Kidney (tissue), 14 donors: ENCODE data around the gene COX7A2L. TPM values are rescaled to one million over a fixed set of nuclear protein-coding genes. Genes with fewer than 3 reads are reported as not detected.

Experiments used
- DNase-seq, 5 donors: peaks; one replicate each; pipeline ENCODE4 v3.0.0-alpha.2; 2013 to 2020
- FAIRE-seq: peaks from 2 replicates; lab custom pipeline; 2012; peaks lifted over from hg19 to GRCh38; lab: Jason Lieb, UNC
- H3K27ac ChIP-seq, 2 donors: one replicate each; pipeline ENCODE4 v1.7.0; 2013; ENCODE audit warnings: low read depth in 2 of 2, low read length in 2 of 2, inconsistent platforms in 1 of 2
- H3K27me3 ChIP-seq: one replicate; pipeline ENCODE4 v1.7.1; 2013; ENCODE audit warnings: low read length, inconsistent platforms; ENCODE audit not compliant: control insufficient read depth, insufficient read depth
- H3K36me3 ChIP-seq, 3 donors: one replicate each; pipeline versions ENCODE4 v1.7.0 to v1.7.1; 2013; ENCODE audit warnings: low read length in 3 of 3, control low read depth in 1 of 3, inconsistent platforms in 1 of 3; ENCODE audit not compliant: insufficient read depth in 3 of 3, control insufficient read depth in 2 of 3
- H3K4me1 ChIP-seq, 3 donors: one replicate each; pipeline versions ENCODE4 v1.7.0 to v1.7.1; 2013; ENCODE audit warnings: low read length in 3 of 3, inconsistent platforms in 1 of 3, low read depth in 1 of 3; ENCODE audit not compliant: control insufficient read depth in 2 of 3, insufficient read depth in 2 of 3
- H3K4me3 ChIP-seq, 3 donors: one replicate each; pipeline versions ENCODE4 v1.7.0 to v1.8.1; 2013; ENCODE audit warnings: low read length in 3 of 3, control low read depth in 1 of 3, inconsistent platforms in 1 of 3
- H3K9ac ChIP-seq, 3 donors: one replicate each; pipeline versions ENCODE4 v1.7.0 to v1.7.1; 2013; ENCODE audit warnings: low read length in 3 of 3, control low read depth in 1 of 3, inconsistent platforms in 1 of 3
- H3K9me3 ChIP-seq, 3 donors: one replicate each; pipeline versions ENCODE4 v1.7.0 to v1.7.1; 2013; ENCODE audit warnings: low read length in 3 of 3, control low read depth in 1 of 3, inconsistent platforms in 1 of 3; ENCODE audit not compliant: control insufficient read depth in 2 of 3, insufficient read depth in 1 of 3
- intact Hi-C: fragments of 100-400 bp; cut with DNase I; formaldehyde crosslinking; loops from one replicate; pipeline ENCODE4 v1.11.1; 2022
- polyA plus RNA-seq: library from polyadenylated mRNA; stranded (reverse); fragments of 350-450 nt; fragmentation: Illumina TruSeq; extraction: RNeasy Lipid Tissue Mini Kit (QIAGEN cat#74804); gene quantifications from one replicate; pipeline ENCODE4 v1.2.3, GENCODE V29; 2014; ENCODE audit warnings: low read depth, low replicate concordance; ENCODE audit not compliant: insufficient read depth
- total RNA-seq: library from RNA; stranded (reverse); fragmentation: NEBNext Ultra II Directional; extraction: Animal tissue kit (Norgen Biotek cat#: 25700); gene quantifications from one replicate; pipeline ENCODE4 v1.2.1, GENCODE V29; 2021
- TF ChIP-seq, protein P1 (sequence below): IDR thresholded peaks from 3 replicates; pipeline ENCODE4 v1.5.1; 2012; ENCODE audit warnings: mild to moderate bottlenecking, moderate library complexity, borderline replicate concordance; ENCODE audit not compliant: insufficient read depth; ENCODE audit errors: extremely low read depth
- donor health status: control.
- donor health status: control.
- donor health status: control.
- donor health status: control.
- donor health status: control.
- donor health status: DM: yes; HTN: yes; CAD: no.
- donor health status: Normal renal cell carcinoma (clear cell type).

The COX7A2L gene
- total and polyA plus RNA-seq, 2 donors from 2014 or later: 90.2 to 321 TPM

DNA sequence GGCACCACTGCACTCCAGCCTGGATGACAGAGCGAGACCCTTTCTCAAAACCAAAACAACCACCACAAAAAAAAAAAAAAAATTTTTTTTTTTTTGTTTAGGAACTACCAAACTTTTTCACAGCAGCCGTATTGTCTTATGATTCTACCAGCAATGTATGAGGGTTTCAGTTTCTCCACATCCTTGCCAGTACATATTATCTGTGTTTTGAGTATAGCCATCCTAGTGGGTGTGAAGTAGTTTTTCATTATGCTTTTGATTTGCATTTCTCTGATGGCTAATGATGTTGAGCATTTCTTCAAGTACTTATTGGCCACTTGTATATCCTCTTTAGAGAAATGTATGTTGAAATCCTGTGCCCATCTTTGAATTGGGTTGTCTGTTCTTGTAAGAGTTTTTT is 51.7 kb downstream of the COX7A2L start:
- Histone ChIP-seq H3K27ac (no peak overlapping the region), H3K36me3 (peaks cover 0 to 3% (median 0%) of the 10 kb centered on the region in 3 donors), H3K4me3 (no peak overlapping the region), H3K9me3 (no peaks in the 10 kb centered on the region), H3K9ac (no peak overlapping the region), H3K4me1 (no peaks in the 10 kb centered on the region), H3K27me3 (no peaks in the 10 kb centered on the region)
- FAIRE-seq (no peak), DNase-seq (no peak)
- intact Hi-C loops: no loop called here
- TF ChIP-seq, protein P1, sequence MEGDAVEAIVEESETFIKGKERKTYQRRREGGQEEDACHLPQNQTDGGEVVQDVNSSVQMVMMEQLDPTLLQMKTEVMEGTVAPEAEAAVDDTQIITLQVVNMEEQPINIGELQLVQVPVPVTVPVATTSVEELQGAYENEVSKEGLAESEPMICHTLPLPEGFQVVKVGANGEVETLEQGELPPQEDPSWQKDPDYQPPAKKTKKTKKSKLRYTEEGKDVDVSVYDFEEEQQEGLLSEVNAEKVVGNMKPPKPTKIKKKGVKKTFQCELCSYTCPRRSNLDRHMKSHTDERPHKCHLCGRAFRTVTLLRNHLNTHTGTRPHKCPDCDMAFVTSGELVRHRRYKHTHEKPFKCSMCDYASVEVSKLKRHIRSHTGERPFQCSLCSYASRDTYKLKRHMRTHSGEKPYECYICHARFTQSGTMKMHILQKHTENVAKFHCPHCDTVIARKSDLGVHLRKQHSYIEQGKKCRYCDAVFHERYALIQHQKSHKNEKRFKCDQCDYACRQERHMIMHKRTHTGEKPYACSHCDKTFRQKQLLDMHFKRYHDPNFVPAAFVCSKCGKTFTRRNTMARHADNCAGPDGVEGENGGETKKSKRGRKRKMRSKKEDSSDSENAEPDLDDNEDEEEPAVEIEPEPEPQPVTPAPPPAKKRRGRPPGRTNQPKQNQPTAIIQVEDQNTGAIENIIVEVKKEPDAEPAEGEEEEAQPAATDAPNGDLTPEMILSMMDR: no peak

DNA sequence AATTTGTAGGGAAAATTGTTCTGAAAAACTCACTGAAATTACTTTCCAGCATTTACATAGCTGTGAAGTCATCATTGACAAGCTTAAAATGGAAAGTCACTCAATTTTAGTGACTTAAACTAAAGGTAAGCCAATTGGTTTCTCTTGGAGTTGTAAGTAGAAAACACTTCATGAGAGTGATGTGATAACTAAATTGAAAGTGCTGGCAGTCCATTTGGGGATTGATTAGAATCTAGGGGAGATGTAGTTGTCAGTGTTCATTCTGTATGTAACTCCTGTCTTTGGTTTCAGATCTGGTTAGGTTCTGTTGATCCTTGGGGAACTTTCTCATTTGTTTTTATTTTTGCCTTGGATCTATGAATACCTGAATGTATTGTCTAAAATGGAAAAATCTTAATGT is 53.8 kb downstream of the COX7A2L start:
- Histone ChIP-seq H3K4me3 (no peak overlapping the region), H3K9me3 (no peaks in the 10 kb centered on the region), H3K4me1 (no peaks in the 10 kb centered on the region), H3K27me3 (no peaks in the 10 kb centered on the region), H3K27ac (no peak overlapping the region), H3K9ac (no peak overlapping the region), H3K36me3 (peaks cover 4 to 15% (median 8%) of the 10 kb centered on the region in 3 donors)
- intact Hi-C loops: no loop called here
- TF ChIP-seq, protein P1: no peak
- DNase-seq: no peak
- FAIRE-seq: no peak

DNA sequence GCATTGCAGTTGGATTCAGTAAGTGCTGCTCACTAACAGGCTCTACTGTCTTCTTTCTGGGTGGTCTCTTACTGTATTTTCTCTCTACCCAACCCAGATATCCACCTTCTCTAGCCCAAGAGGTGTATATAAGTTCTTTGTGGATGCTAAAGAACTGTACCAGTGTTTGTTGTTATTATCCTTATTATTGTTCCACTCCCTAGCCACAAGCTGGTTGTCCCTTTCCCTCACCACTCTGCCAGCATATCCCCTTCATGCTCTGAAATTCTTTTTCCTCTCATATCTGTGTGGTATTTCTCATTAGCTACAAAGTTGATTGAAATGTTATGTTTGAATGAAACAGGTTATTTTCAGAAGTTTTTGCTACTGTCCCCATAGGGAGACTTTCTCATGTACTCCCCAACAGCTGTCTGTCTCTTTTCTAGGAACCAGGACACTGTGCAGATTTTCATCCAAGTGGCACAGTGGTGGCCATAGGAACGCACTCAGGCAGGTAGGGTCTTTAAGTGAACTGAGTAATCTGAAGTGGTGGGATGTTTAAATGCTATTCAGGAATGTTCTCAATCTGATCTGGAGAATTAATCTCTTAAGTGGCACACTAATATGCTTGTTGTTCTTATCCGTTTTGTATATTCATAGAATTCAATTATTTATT is 56.8 kb downstream of the COX7A2L start:
- FAIRE-seq (no peak), DNase-seq (no peak)
- Histone ChIP-seq H3K4me3 (no peak overlapping the region), H3K36me3 (peaks cover 4 to 15% (median 8%) of the 10 kb centered on the region in 3 donors), H3K9ac (no peak overlapping the region), H3K27me3 (no peaks in the 10 kb centered on the region), H3K9me3 (no peaks in the 10 kb centered on the region), H3K27ac (no peak overlapping the region), H3K4me1 (no peaks in the 10 kb centered on the region)
- TF ChIP-seq, protein P1: no peak
- intact Hi-C loops: no loop called here

DNA sequence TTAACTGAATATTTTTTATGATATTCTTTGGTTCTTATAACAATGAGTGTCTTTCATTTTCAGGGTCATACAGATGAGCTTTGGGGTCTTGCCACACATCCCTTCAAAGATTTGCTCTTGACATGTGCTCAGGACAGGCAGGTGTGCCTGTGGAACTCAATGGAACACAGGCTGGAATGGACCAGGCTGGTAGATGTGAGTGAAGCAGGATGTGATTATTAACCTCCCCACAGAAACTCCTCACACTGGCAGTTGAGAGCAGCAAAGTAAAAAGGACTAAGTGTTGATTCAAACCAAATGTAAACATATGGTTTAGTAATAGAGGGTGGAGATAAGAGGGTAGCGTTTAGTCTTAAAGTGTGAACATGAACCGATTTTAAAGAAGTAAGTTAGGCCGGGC is 57.8 kb downstream of the COX7A2L start:
- intact Hi-C loops: no loop called here
- no peaks in the 10 kb centered on the region for H3K9me3 ChIP-seq
- TF ChIP-seq, protein P1: no peak
- no peak overlapping the region for H3K9ac ChIP-seq
- FAIRE-seq: no peak
- no peak overlapping the region for H3K27ac ChIP-seq
- H3K4me3 ChIP-seq: no peak overlapping the region
- DNase-seq: no peak
- H3K27me3 ChIP-seq: no peaks in the 10 kb centered on the region
- H3K36me3 ChIP-seq: peaks cover 4 to 15% (median 8%) of the 10 kb centered on the region in 3 donors
- no peaks in the 10 kb centered on the region for H3K4me1 ChIP-seq
